GM12878 (cell line): Measurements from ENCODE around the gene LIN7B. TPM values are rescaled to one million over a fixed set of nuclear protein-coding genes. Genes with fewer than 3 reads are reported as not detected.

Source experiments
- ATF7 ChIP-seq: fragments of 450-650 bp; IDR thresholded peaks from 2 replicates; pipeline ENCODE4 v1.6.1; 2016; ENCODE audit warnings: low read depth, mild to moderate bottlenecking
- CHD2 ChIP-seq: IDR thresholded peaks from 2 replicates; pipeline ENCODE4 v1.6.1; 2011; ENCODE audit warnings: low read depth, low read length, improper control_type of control experiment, borderline replicate concordance
- EGR1 ChIP-seq, 2 experiments: IDR thresholded peaks; 1 replicate in 1 of 2; 2 replicates in 1 of 2; pipeline ENCODE4 v1.6.1; 2011 to 2012; ENCODE audit warnings: low read depth in 2 of 2, low read length in 2 of 2, borderline replicate concordance in 1 of 2, mild to moderate bottlenecking in 1 of 2, moderate library complexity in 1 of 2
- ESRRA ChIP-seq: IDR thresholded peaks from 2 replicates; pipeline ENCODE4 v1.6.1; 2012; ENCODE audit warnings: mild to moderate bottlenecking, low read length, improper control_type of control experiment
- HDGF ChIP-seq: fragments of 450-650 bp; IDR thresholded peaks from 2 replicates; pipeline ENCODE4 v1.6.1; 2016; ENCODE audit warnings: antibody characterized with exemption
- KAT2A ChIP-seq: conservative IDR thresholded peaks from 2 replicates; pipeline ENCODE4 v1.6.1; 2011; ENCODE audit warnings: low read depth, low read length; ENCODE audit not compliant: control insufficient read depth
- NKRF ChIP-seq: fragments of 450-650 bp; conservative IDR thresholded peaks from 2 replicates; pipeline ENCODE4 v1.6.1; 2017; ENCODE audit warnings: mild to moderate bottlenecking, moderate library complexity
- NR2F1 ChIP-seq: fragments of 450-650 bp; conservative IDR thresholded peaks from 2 replicates; pipeline ENCODE4 v1.6.1; 2017; ENCODE audit warnings: mild to moderate bottlenecking
- NRF1 ChIP-seq: conservative IDR thresholded peaks from 2 replicates; pipeline ENCODE4 v1.6.1; 2011; ENCODE audit warnings: mild to moderate bottlenecking, low read depth, low read length, improper control_type of control experiment
- PBX3 ChIP-seq: IDR thresholded peaks from 2 replicates; pipeline ENCODE4 v1.6.1; 2011; ENCODE audit warnings: mild to moderate bottlenecking, low read depth, low read length, moderate library complexity; ENCODE audit not compliant: insufficient replicate concordance
- POLR2A ChIP-seq: IDR thresholded peaks from 2 replicates; pipeline ENCODE4 v1.6.1; 2011; ENCODE audit warnings: low read depth, mild to moderate bottlenecking, low read length
- TCF7 ChIP-seq: IDR thresholded peaks from 2 replicates; pipeline ENCODE4 v1.6.1; 2014; ENCODE audit warnings: antibody characterized with exemption, borderline replicate concordance
- WRNIP1 ChIP-seq: IDR thresholded peaks from 2 replicates; pipeline ENCODE4 v1.6.1; 2011; ENCODE audit warnings: low read depth, low read length, improper control_type of control experiment, borderline replicate concordance
- YY1 ChIP-seq: IDR thresholded peaks from 2 replicates; pipeline ENCODE4 v1.6.1; 2011; ENCODE audit warnings: low read depth, mild to moderate bottlenecking, low read length
- ZBTB33 ChIP-seq: fragments of 450-650 bp; IDR thresholded peaks from 2 replicates; pipeline ENCODE4 v1.6.1; 2017; ENCODE audit warnings: mild to moderate bottlenecking
- ZNF24 ChIP-seq: fragments of 450-650 bp; IDR thresholded peaks from 2 replicates; pipeline ENCODE4 v1.6.1; 2017; ENCODE audit warnings: antibody characterized with exemption, mild to moderate bottlenecking
- ZNF622 ChIP-seq: fragments of 450-650 bp; IDR thresholded peaks from 2 replicates; pipeline ENCODE4 v1.6.1; 2017; ENCODE audit warnings: mild to moderate bottlenecking, inconsistent platforms
- polyA plus RNA-seq, 11 experiments: library from polyadenylated mRNA; depleted of rRNA in 4 of 11; unstranded in 6 of 11; stranded (reverse) in 5 of 11; fragments of >200 nt; fragmentation: Nextera tagmentation in 4 of 11; fragmentation: Illumina TruSeq in 1 of 11; extraction: Ambion mirVana in 4 of 11; extraction: Trizol in 1 of 11; gene quantifications; 1 replicate in 1 of 11; 2 replicates in 10 of 11; pipeline versions ENCODE4 v1.2.1 to v1.2.3, GENCODE V29; 2011 to 2016; ENCODE audit warnings: inconsistent platforms in 2 of 11, missing spikeins in 2 of 11, low read depth in 1 of 11
- total RNA-seq, 4 experiments: library from RNA; depleted of rRNA in 3 of 4; stranded (reverse); fragments of >200 nt in 3 of 4; fragmentation: Illumina TruSeq in 1 of 4; extraction: Trizol in 1 of 4; gene quantifications; 2 replicates each; pipeline versions ENCODE4 v1.2.1 to v1.2.3, GENCODE V29; 2013 to 2021
- TF ChIP-seq, protein P1 (sequence below): fragments of 450-650 bp; IDR thresholded peaks from 2 replicates; pipeline ENCODE4 v1.6.1; 2018; ENCODE audit warnings: mild to moderate bottlenecking, low read depth, moderate library complexity; ENCODE audit not compliant: partially characterized antibody
- TF ChIP-seq, protein P2 (sequence below): fragments of 150-350 bp; IDR thresholded peaks from 2 replicates; pipeline ENCODE4 v1.6.1; 2016; ENCODE audit warnings: low read depth, low read length

LIN7B gene
- total and polyA plus RNA-seq, 10 of the 15 experiments (the other 5 are each of a cell fraction or from before 2014, with no cell fraction given) = 0.15 to 3.5 (median 1.6) TPM; not detected in 2

DNA sequence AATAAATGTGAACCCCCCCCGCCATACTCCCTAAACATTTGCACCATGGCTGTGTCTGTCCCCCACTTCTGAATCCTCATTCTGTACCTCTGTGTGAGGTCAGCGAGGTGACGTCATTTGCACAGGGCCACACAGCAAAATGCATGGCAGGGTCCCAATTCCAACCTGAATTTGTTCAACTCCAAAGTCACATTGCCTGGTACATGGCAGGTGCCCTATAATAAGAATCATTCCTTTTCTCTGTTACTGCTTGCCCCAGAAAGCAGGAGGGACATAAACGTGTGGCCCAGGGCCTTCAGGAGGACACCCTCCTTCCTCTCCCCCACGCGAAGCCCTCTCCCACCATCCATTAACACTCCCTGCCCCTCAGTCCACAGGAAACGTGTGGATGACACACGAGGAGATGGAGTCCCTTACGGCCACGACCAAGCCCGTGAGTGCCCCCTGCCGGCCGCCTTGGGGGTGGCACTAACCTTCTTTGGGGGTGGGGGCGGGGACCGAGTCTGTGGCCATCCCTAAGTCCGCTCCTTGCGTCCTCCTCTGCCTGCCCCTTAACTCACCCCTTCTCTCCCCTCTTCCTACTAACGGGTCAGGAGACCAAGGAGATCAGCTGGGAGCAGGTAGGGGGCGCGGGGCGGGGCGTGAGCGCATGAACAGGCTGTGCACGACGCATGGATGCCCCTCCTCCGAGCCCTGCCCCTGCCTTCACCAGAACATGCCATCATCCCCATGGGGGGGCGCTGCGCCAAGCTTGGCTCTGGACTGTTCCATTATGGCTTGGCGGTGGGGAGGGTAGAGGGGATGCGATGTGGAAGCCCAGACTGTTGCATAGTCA, 31.6 kb downstream of the LIN7B start (continued):
- TF ChIP-seq NRF1 (no peak), KAT2A (no peak), HDGF (no peak), ZNF24 (no peak), TCF7 (no peak), POLR2A (no peak), NKRF (no peak), ZBTB33 (no peak), PBX3 (no peak), NR2F1 (no peak), CHD2 (0 out of 2 replicates have a peak, but pooled peaks have one; percentile 31), WRNIP1 (no peak), EGR1 (IDR thresholded peaks at IDR 0.05; ENCODE audit: borderline replicate concordance in 1 of 2, low read depth in 2 of 2, low read length in 2 of 2) (peak in 1 of 2 experiments; percentile 24; a peak in 1 of 3 replicates), ATF7 (peak; percentile 88), ZNF622 (no peak), YY1 (peak; percentile 47; the same call in 1 of the 2 replicates), ESRRA (no peak)
- TF ChIP-seq, protein P1, sequence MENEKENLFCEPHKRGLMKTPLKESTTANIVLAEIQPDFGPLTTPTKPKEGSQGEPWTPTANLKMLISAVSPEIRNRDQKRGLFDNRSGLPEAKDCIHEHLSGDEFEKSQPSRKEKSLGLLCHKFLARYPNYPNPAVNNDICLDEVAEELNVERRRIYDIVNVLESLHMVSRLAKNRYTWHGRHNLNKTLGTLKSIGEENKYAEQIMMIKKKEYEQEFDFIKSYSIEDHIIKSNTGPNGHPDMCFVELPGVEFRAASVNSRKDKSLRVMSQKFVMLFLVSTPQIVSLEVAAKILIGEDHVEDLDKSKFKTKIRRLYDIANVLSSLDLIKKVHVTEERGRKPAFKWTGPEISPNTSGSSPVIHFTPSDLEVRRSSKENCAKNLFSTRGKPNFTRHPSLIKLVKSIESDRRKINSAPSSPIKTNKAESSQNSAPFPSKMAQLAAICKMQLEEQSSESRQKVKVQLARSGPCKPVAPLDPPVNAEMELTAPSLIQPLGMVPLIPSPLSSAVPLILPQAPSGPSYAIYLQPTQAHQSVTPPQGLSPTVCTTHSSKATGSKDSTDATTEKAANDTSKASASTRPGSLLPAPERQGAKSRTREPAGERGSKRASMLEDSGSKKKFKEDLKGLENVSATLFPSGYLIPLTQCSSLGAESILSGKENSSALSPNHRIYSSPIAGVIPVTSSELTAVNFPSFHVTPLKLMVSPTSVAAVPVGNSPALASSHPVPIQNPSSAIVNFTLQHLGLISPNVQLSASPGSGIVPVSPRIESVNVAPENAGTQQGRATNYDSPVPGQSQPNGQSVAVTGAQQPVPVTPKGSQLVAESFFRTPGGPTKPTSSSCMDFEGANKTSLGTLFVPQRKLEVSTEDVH = no peak
- TF ChIP-seq, protein P2, sequence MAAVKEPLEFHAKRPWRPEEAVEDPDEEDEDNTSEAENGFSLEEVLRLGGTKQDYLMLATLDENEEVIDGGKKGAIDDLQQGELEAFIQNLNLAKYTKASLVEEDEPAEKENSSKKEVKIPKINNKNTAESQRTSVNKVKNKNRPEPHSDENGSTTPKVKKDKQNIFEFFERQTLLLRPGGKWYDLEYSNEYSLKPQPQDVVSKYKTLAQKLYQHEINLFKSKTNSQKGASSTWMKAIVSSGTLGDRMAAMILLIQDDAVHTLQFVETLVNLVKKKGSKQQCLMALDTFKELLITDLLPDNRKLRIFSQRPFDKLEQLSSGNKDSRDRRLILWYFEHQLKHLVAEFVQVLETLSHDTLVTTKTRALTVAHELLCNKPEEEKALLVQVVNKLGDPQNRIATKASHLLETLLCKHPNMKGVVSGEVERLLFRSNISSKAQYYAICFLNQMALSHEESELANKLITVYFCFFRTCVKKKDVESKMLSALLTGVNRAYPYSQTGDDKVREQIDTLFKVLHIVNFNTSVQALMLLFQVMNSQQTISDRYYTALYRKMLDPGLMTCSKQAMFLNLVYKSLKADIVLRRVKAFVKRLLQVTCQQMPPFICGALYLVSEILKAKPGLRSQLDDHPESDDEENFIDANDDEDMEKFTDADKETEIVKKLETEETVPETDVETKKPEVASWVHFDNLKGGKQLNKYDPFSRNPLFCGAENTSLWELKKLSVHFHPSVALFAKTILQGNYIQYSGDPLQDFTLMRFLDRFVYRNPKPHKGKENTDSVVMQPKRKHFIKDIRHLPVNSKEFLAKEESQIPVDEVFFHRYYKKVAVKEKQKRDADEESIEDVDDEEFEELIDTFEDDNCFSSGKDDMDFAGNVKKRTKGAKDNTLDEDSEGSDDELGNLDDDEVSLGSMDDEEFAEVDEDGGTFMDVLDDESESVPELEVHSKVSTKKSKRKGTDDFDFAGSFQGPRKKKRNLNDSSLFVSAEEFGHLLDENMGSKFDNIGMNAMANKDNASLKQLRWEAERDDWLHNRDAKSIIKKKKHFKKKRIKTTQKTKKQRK = no peak
